Breast epithelium (tissue), 3 donors: ENCODE data around the gene PLA2G10.

ENCODE experiments used
- CTCF ChIP-seq, 3 donors: fragments of 450-650 bp; IDR thresholded peaks; one replicate each; pipeline ENCODE4 v1.5.1; 2016 to 2017; ENCODE audit warnings: antibody characterized with exemption in 3 of 3, mild to moderate bottlenecking in 3 of 3, moderate library complexity in 3 of 3
- POLR2A ChIP-seq: fragments of 450-650 bp; IDR thresholded peaks from one replicate; pipeline ENCODE4 v1.6.1; 2016; ENCODE audit warnings: antibody characterized with exemption, mild to moderate bottlenecking, moderate library complexity

GRCh38 chr16:14677627-14678026, 16.5 kb downstream of the PLA2G10 start:
- TF ChIP-seq CTCF (IDR thresholded peaks at IDR 0.05) (no peak), POLR2A (no peak)
